Measurements from ENCODE around the gene ING5.
A peak's percentile ranks its signal among the peaks of the same experiment; 100 is the strongest.
"Not testable (repeated sequence)": the region's sequence is repeated elsewhere in the genome, so short reads cannot be mapped to it uniquely, and the experiment has no call there.

ING5 gene

DNA sequence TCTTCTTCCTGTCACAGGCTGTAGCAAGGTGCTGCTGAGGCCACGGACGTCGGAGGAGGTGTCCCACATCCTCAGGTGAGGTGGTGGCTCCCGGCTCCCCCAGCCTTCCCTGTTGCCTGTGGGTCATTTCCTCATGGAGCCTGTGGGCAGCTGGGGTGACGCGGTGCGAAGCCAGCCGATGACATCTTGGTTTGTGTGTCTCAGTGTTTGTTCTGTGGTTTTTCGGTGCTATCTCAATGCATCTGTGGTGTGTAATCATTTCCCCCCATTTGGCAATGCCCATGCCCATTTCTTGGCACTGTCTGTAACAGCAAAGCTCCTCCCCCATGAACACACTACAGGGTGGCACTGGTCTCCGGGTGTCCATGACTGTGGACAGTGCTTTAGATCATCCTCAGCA lies 39.2 kb downstream of the ING5 start:
- TF ChIP-seq POLR2AphosphoS5 (IDR thresholded peaks at IDR 0.05; ENCODE audit: low read depth): peak; percentile 77
- TF ChIP-seq, protein P1, sequence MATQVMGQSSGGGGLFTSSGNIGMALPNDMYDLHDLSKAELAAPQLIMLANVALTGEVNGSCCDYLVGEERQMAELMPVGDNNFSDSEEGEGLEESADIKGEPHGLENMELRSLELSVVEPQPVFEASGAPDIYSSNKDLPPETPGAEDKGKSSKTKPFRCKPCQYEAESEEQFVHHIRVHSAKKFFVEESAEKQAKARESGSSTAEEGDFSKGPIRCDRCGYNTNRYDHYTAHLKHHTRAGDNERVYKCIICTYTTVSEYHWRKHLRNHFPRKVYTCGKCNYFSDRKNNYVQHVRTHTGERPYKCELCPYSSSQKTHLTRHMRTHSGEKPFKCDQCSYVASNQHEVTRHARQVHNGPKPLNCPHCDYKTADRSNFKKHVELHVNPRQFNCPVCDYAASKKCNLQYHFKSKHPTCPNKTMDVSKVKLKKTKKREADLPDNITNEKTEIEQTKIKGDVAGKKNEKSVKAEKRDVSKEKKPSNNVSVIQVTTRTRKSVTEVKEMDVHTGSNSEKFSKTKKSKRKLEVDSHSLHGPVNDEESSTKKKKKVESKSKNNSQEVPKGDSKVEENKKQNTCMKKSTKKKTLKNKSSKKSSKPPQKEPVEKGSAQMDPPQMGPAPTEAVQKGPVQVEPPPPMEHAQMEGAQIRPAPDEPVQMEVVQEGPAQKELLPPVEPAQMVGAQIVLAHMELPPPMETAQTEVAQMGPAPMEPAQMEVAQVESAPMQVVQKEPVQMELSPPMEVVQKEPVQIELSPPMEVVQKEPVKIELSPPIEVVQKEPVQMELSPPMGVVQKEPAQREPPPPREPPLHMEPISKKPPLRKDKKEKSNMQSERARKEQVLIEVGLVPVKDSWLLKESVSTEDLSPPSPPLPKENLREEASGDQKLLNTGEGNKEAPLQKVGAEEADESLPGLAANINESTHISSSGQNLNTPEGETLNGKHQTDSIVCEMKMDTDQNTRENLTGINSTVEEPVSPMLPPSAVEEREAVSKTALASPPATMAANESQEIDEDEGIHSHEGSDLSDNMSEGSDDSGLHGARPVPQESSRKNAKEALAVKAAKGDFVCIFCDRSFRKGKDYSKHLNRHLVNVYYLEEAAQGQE (IDR thresholded peaks at IDR 0.05; ENCODE audit: insufficient replicate concordance, low read depth): no peak
- TF ChIP-seq, protein P2, sequence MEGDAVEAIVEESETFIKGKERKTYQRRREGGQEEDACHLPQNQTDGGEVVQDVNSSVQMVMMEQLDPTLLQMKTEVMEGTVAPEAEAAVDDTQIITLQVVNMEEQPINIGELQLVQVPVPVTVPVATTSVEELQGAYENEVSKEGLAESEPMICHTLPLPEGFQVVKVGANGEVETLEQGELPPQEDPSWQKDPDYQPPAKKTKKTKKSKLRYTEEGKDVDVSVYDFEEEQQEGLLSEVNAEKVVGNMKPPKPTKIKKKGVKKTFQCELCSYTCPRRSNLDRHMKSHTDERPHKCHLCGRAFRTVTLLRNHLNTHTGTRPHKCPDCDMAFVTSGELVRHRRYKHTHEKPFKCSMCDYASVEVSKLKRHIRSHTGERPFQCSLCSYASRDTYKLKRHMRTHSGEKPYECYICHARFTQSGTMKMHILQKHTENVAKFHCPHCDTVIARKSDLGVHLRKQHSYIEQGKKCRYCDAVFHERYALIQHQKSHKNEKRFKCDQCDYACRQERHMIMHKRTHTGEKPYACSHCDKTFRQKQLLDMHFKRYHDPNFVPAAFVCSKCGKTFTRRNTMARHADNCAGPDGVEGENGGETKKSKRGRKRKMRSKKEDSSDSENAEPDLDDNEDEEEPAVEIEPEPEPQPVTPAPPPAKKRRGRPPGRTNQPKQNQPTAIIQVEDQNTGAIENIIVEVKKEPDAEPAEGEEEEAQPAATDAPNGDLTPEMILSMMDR (IDR thresholded peaks at IDR 0.05; ENCODE audit: insufficient read depth, low read length): no peak
- no peak overlapping the region for H3K4me3 ChIP-seq (replicated peaks; ENCODE audit: insufficient read depth, low read length)
- no peak overlapping the region for H3K27ac ChIP-seq (replicated peaks)
- H3K27me3 ChIP-seq (ENCODE audit: insufficient read depth, poor library complexity, severe bottlenecking): no peaks in the 10 kb centered on the region
- DNase-seq (ENCODE audit: low read depth in 1 of 2, low spot score in 1 of 2): peak in 1 of 2 experiments; percentile 78

DNA sequence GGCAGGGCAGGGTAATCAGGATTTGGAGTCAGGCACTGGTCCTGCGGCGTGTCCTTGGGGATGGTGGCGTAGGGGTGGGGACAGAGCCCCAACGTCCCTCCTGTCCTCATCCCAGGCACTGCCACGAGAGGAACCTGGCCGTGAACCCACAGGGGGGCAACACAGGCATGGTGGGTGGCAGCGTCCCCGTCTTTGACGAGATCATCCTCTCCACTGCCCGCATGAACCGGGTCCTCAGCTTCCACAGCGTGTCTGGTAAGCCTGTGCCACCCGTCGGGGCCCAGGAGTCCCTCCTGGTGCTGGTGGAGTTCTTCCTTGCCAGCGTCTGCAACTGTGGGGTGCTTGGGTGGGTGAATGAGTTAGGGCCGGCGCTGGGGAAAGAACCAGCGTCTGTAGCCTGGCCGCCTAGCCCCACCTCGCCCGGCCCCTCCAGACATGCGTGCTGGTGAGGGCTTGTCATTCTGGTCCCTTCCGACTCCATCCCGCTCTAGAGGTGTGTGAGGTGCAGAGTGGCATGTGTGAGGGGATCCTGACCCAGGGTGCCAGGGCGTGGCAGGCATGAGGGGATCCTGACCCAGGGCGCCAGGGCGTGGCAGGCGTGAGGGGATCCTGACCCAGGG lies 40.6 kb downstream of the ING5 start:
- Histone ChIP-seq H3K27ac (replicated peaks) (no peak overlapping the region), H3K27me3 (ENCODE audit: insufficient read depth, poor library complexity, severe bottlenecking) (no peaks in the 10 kb centered on the region), H3K4me3 (replicated peaks; ENCODE audit: insufficient read depth, low read length) (no peak overlapping the region)
- TF ChIP-seq GABPA (IDR thresholded peaks at IDR 0.05; ENCODE audit: low read depth): no peak
- TF ChIP-seq, protein P1 (IDR thresholded peaks at IDR 0.05; ENCODE audit: insufficient replicate concordance, low read depth): no peak
- no peak for DNase-seq (ENCODE audit: low read depth in 1 of 2, low spot score in 1 of 2)

DNA sequence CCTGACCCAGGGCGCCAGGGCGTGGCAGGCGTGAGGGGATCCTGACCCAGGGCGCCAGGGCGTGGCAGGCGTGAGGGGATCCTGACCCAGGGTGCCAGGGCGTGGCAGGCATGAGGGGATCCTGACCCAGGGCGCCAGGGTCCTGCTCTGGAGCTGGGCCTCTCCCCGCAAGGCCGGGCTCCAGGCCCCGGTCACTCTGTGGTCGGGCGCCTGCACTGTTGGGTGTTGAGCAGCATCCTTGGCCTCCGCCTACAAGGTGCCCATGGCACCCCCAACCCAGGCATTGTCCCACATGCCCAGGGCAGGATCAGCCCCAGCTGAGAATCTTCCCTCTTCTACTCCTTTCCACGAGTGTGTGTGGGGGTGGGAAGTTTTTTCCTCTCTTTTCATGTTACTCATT lies 41.2 kb downstream of the ING5 start:
- not testable (repeated sequence) for DNase-seq (ENCODE audit: low read depth in 1 of 2, low spot score in 1 of 2); H3K27me3 ChIP-seq (ENCODE audit: insufficient read depth, poor library complexity, severe bottlenecking); H3K4me3 ChIP-seq (replicated peaks; ENCODE audit: insufficient read depth, low read length); H3K27ac ChIP-seq (replicated peaks)

DNA sequence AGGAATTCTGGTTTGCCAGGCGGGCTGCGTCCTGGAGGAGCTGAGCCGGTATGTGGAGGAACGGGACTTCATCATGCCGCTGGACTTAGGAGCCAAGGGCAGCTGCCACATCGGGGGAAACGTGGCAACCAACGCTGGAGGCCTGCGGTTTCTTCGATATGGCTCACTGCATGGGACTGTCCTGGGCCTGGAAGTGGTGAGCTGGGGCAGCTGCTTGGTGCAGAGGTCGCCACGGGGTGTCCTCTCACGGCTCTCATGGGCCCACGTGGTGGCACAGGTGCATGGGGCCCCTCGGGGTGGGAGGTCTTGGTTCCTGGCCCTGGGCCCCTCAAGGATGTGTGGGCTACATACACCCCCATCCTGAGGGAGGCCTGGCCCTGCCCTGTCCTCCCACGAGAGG lies 41.8 kb downstream of the ING5 start:
- no peak overlapping the region for H3K4me3 ChIP-seq (replicated peaks; ENCODE audit: insufficient read depth, low read length)
- no peak overlapping the region for H3K27ac ChIP-seq (replicated peaks)
- TF ChIP-seq, protein P2 (IDR thresholded peaks at IDR 0.05; ENCODE audit: insufficient read depth, low read length): no peak
- TF ChIP-seq, protein P1 (IDR thresholded peaks at IDR 0.05; ENCODE audit: insufficient replicate concordance, low read depth): no peak
- no peak for TF ChIP-seq GABPA (IDR thresholded peaks at IDR 0.05; ENCODE audit: low read depth)
- no peak for TF ChIP-seq SPI1 (IDR thresholded peaks at IDR 0.05; ENCODE audit: borderline replicate concordance, low read depth)
- TF ChIP-seq POLR2AphosphoS5 (IDR thresholded peaks at IDR 0.05; ENCODE audit: low read depth): no peak

More for the DNA sequence above, 41.8 kb downstream of the ING5 start:
- H3K27me3 ChIP-seq (ENCODE audit: insufficient read depth, poor library complexity, severe bottlenecking): no peaks in the 10 kb centered on the region
- DNase-seq (ENCODE audit: low read depth in 1 of 2, low spot score in 1 of 2): no peak

All from HL-60 (cell line).